Osteocyte (in vitro differentiated cells): ENCODE results near the gene APOBEC3A. TPM values are rescaled to one million over a fixed set of nuclear protein-coding genes. Genes with fewer than 3 reads are reported as not detected.

Experiments used
- DNase-seq: peaks from one replicate; pipeline ENCODE4 v3.0.0; 2021; ENCODE audit warnings: mixed read lengths; ENCODE audit not compliant: unreplicated experiment; ENCODE audit errors: extremely low spot score
- H3K27ac Mint-ChIP-seq: one replicate; pipeline ENCODE4 v1.8.0; 2021; ENCODE audit warnings: mild to moderate bottlenecking, mixed read lengths; ENCODE audit not compliant: unreplicated experiment
- H3K27me3 Mint-ChIP-seq: one replicate; pipeline ENCODE4 v1.8.0; 2021; ENCODE audit warnings: mixed read lengths; ENCODE audit not compliant: unreplicated experiment
- H3K36me3 Mint-ChIP-seq: one replicate; pipeline ENCODE4 v1.8.0; 2021; ENCODE audit warnings: mixed read lengths; ENCODE audit not compliant: unreplicated experiment
- H3K4me1 Mint-ChIP-seq: one replicate; pipeline ENCODE4 v1.8.0; 2021; ENCODE audit warnings: mixed read lengths; ENCODE audit not compliant: unreplicated experiment
- H3K4me3 Mint-ChIP-seq: one replicate; pipeline ENCODE4 v1.8.0; 2021; ENCODE audit warnings: mild to moderate bottlenecking, moderate library complexity, mixed read lengths; ENCODE audit not compliant: unreplicated experiment
- H3K9me3 Mint-ChIP-seq: one replicate; pipeline ENCODE4 v1.8.0; 2021; ENCODE audit warnings: mixed read lengths; ENCODE audit not compliant: unreplicated experiment
- total RNA-seq: library from RNA; stranded (reverse); gene quantifications from 2 replicates; pipeline ENCODE4 v1.2.1, GENCODE V29; 2021
- TF ChIP-seq, protein P1 (sequence below): fragments of 200-600 bp; sonication (generic); IDR thresholded peaks from 2 replicates; pipeline ENCODE4 v1.5.0; 2021; ENCODE audit warnings: antibody characterized with exemption, mild to moderate bottlenecking, moderate library complexity

APOBEC3A gene
- total RNA-seq, 1 donor from 2014 or later, result not detected

DNA sequence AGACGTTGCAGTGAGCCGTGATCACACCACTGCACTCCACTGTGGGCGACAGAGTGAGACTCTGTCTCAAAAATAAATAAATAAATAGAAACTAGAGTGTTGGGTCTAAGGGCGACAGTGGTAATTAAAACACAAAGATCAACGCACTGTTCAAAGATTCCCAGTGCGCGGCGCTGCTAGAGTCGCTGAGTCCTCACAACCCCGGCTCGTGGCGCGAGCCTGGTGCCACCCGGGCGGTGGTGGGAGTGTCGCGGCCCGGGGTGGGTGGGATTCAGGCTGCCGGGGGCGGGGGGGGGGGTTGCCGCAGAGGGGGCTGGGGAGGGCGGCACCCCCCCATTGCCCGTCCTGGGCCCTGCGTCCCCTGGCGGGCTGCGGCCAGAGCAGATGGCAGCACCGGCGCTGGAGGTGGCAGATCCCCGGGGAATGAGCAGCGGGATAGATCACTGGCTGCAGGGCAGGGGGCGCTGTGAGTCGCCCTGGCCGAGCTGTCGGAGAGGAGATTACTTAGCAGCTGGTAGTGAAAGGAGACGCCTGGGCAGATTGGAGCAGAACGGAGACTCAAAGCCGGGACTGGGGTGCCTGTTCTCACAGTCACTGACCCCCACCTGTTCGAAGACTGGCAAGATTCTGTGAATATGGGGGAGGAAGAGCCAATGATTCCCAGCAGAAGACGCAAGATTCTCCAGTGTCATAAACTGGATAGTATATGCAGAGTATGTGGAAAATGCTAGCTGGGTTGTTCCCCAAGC, 30.2 kb upstream of the APOBEC3A start:
- no peak overlapping the region for H3K27ac Mint-ChIP-seq
- peak; percentile 85 for DNase-seq
- TF ChIP-seq, protein P1, sequence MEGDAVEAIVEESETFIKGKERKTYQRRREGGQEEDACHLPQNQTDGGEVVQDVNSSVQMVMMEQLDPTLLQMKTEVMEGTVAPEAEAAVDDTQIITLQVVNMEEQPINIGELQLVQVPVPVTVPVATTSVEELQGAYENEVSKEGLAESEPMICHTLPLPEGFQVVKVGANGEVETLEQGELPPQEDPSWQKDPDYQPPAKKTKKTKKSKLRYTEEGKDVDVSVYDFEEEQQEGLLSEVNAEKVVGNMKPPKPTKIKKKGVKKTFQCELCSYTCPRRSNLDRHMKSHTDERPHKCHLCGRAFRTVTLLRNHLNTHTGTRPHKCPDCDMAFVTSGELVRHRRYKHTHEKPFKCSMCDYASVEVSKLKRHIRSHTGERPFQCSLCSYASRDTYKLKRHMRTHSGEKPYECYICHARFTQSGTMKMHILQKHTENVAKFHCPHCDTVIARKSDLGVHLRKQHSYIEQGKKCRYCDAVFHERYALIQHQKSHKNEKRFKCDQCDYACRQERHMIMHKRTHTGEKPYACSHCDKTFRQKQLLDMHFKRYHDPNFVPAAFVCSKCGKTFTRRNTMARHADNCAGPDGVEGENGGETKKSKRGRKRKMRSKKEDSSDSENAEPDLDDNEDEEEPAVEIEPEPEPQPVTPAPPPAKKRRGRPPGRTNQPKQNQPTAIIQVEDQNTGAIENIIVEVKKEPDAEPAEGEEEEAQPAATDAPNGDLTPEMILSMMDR, result peak; percentile 59
- H3K9me3 Mint-ChIP-seq, result no peaks in the 10 kb centered on the region
- no peaks in the 10 kb centered on the region for H3K36me3 Mint-ChIP-seq
- H3K4me3 Mint-ChIP-seq, result no peak overlapping the region
- H3K27me3 Mint-ChIP-seq, result peaks cover 13% of the 10 kb centered on the region
- H3K4me1 Mint-ChIP-seq, result peaks cover 20% of the 10 kb centered on the region

DNA sequence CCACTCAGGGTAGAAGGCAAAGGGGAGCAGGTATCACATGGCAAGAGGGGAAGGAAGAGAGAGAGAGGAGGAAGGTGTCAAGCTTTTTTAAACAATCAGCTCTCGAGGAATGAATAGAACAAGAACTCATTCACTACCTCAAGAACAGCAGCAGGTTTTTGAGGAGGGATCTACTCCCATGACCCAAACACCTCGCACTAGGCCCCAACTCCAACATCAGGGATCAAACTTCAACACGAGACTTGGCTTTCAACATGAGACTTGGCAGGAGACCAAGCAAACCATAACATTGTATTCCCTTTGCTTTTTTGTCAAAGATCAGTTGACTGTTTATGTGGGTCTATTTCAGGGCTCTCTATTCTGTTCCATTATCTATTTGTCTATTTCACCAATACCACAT, 26.9 kb upstream of the APOBEC3A start:
- Mint-ChIP-seq H3K4me3 (no peak overlapping the region), H3K4me1 (peaks cover 3% of the 10 kb centered on the region), H3K36me3 (no peaks in the 10 kb centered on the region), H3K27ac (no peak overlapping the region), H3K9me3 (no peaks in the 10 kb centered on the region), H3K27me3 (peaks cover 41% of the 10 kb centered on the region)
- DNase-seq, result no peak
- TF ChIP-seq, protein P1, result no peak

DNA sequence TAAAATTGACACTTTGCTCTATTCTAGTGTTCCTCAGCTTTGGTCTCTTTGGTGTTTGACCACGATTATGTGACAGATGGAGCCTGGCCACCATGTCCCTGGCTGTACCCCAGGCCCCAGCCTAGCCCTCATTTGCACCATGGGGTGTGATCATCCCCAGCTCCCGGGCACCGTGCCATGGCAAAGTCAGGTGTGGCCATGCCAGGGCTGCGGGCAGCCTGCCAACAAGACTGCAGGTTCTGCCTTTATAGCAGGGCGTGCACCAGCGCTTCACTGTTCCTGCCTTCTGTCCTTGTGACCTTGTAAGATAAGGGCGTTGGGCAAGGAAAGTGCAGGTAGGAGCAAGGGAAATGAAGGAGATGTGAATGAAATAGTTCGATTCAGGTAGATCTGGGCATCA, 22.4 kb upstream of the APOBEC3A start:
- H3K4me1 Mint-ChIP-seq, result no peaks in the 10 kb centered on the region

DNA sequence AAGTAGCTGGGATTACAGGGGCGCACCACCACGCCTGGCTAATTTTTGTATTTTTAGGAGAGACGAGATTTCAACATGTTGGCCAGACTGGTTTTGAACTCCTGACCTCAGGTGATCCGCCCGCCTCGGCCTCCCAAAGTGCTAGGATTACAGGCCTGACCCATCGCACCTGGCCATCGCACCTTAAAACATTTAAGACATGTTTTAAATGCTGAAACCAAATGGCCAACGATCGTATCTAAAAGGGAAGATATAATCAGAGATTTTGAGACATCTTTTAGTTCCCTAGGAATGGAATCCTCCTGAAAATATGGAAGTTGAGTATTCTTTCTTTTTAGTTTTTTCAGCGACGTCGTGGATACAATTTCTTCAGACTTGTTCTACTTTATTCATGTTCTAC, 21.8 kb upstream of the APOBEC3A start:
- Mint-ChIP-seq H3K4me3 (no peak overlapping the region), H3K4me1 (no peaks in the 10 kb centered on the region)

More for the DNA sequence above, 22.4 kb upstream of the APOBEC3A start:
- Mint-ChIP-seq H3K4me3 (no peak overlapping the region), H3K36me3 (no peaks in the 10 kb centered on the region), H3K9me3 (no peaks in the 10 kb centered on the region), H3K27me3 (peaks cover 66% of the 10 kb centered on the region), H3K27ac (no peak overlapping the region)
- TF ChIP-seq, protein P1, result no peak
- DNase-seq, result no peak

DNA sequence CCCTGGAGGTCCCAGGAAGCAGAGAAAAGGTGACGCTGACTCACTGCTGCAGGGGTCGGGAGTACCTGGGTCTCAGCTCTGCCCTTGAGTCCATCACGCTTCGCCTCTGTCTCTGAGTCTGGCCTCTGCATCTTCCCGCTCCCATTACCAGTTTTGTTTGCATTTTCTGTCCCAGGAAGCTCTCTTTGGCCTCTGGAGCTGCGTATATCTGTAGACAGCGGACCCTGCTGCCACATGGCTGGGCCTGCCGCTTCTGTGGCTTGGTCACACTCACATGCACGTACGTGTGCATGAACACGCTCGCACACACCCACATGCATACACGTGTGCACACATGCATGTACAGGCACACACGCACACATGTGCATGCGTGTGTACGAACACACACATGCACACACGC, 20.8 kb upstream of the APOBEC3A start:
- Mint-ChIP-seq H3K4me3 (no peak overlapping the region), H3K9me3 (no peaks in the 10 kb centered on the region), H3K27me3 (peaks cover 73% of the 10 kb centered on the region), H3K4me1 (no peaks in the 10 kb centered on the region), H3K36me3 (no peaks in the 10 kb centered on the region), H3K27ac (no peak overlapping the region)
- no peak for DNase-seq
- TF ChIP-seq, protein P1, result no peak

More for the DNA sequence above, 21.8 kb upstream of the APOBEC3A start:
- no peaks in the 10 kb centered on the region for H3K9me3 Mint-ChIP-seq
- TF ChIP-seq, protein P1, result no peak
- no peak for DNase-seq
- H3K36me3 Mint-ChIP-seq, result no peaks in the 10 kb centered on the region
- H3K27ac Mint-ChIP-seq, result no peak overlapping the region
- H3K27me3 Mint-ChIP-seq, result peaks cover 65% of the 10 kb centered on the region
